Inflammatory macrophage (primary cell): Measurements from ENCODE around the gene IFT25.
A peak's percentile ranks its signal among the peaks of the same experiment; 100 is the strongest.

Experiments
- DNase-seq, 2 donors: peaks; one replicate each; pipeline ENCODE4 v3.0.0-alpha.2; 2020 to 2022

The IFT25 gene

DNA sequence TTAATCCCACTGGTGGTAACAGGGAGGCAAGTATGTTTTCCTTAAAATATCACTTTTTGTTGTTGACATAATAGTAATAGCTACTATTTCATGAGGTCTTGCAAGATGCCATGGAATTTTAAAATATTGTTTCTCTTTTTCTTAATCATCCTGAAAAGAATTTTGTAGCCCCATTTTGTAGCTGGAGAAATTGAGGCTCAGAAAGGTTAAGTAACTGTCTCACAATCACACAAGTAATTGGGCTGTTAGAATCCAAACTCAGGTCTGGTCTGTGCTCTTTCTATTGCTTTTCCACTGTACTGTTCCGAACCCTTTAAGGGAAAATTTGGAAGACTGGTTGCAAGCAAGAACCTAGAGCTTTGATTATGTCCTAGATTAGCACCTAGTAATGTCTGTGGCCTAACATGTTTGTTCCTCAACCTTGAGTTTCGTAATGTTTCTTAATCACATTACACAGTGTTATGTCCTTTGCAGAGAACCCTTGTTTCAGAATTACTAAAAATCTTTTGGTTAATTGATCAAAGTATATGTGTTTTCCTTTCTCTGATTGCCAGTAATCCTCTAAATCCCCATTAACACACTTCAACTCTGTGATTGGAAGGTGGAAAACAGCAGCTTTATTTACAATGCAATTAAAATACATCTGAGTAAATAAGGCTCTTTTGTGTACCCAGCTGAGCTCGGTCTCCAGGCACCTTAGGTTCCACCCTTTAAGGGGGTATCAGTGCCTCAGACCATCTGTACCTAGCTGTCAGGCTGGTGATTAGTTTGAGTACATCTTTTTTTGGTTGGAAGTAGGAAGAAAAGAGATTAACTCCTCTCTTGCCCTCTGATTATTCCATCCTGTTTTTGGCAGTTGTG lies 11.0 kb upstream of the IFT25 start:
- DNase-seq: peak in 1 of 2 donors; percentile 16

DNA sequence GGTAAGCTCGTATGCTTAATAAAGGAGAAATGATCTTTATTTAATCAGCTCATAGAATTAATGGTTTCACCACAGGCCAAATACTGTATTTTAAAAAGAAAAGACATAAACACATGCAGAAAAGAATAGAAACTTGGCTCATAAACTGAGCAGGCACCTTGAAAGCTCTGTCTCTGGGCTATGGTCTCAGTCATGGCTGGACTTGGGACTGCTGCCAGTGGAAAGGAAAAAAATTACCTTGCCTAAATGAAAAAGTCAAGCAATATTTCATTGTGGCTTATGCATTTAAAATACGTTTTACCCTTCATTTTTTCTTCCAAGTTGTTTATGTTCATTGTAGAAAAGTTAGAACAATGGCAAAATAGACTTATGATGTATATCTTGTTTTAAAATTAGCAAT lies 8.6 kb upstream of the IFT25 start:
- no peak for DNase-seq

DNA sequence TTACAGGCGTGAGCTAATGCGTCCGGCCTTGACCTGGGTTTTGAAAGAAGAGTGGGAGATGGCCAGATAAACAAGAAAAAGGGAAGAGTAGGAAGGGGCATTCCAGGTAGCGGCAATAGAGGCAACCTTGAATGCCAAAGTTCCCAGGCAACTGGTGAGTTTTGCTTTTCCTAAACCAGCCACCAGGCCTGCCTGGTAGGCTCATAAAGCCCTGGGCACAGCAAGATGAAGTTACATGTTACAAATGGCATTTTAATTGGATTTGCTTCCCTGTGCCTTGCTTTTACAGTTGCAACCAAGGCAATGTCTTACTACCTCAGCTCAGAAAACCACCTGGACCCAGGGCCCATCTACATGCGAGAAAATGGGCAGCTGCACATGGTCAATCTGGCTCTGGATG lies 6.2 kb upstream of the IFT25 start:
- DNase-seq: no peak

DNA sequence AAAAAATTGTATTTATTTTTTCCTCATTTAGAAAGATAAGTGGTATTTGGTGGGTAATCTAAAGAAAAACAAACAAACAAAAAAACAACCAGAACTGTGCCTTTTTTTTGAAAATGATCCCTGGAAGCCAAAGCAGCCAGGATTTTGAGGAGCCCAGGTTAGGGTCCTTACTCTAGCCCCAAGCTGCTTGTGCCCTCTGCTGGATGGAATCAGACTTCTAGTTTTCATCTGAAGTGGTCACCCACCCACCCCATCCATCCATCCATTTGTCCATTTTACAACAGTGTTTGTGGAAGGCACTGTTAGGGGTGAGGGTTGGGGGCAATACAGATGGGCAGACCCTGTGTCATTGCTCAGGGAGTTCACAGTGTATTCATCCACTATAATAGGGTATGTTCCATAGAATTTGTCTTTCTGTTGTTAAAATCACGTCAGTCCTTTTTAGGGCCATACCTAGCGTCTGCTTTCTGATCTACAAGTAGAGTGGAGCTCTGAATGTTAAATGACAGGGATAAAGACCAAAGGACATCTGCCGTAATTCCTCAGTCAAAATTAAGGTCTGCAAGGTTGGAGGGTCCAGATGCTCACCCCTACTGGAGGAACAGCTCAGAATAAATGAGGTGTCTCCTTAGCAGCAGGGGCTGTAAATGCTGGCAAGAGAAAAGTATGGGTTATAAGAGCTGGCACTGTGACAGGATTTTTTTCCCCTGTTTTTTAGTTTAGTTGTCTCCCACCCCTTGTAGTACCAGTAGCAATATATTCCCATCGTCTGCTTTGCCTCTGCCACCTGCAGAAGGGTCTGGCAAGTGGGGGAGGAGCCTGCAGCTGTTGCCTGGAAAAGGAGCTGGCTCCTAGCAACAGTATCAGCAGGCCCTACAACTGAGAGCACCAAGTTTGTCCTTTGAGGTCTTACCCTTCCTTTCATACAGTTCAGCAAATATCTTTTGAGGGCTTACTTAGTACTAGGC lies 3.8 kb upstream of the IFT25 start:
- DNase-seq: peak; percentile 35 to 45

GRCh38 chr1:53948291-53948690 lies 2.8 kb upstream of the IFT25 start:
- no peak for DNase-seq

- DNase-seq: no peak
Measured at GRCh38 chr1:53947172-53947907, 1.8 kb upstream of the IFT25 start.

DNA sequence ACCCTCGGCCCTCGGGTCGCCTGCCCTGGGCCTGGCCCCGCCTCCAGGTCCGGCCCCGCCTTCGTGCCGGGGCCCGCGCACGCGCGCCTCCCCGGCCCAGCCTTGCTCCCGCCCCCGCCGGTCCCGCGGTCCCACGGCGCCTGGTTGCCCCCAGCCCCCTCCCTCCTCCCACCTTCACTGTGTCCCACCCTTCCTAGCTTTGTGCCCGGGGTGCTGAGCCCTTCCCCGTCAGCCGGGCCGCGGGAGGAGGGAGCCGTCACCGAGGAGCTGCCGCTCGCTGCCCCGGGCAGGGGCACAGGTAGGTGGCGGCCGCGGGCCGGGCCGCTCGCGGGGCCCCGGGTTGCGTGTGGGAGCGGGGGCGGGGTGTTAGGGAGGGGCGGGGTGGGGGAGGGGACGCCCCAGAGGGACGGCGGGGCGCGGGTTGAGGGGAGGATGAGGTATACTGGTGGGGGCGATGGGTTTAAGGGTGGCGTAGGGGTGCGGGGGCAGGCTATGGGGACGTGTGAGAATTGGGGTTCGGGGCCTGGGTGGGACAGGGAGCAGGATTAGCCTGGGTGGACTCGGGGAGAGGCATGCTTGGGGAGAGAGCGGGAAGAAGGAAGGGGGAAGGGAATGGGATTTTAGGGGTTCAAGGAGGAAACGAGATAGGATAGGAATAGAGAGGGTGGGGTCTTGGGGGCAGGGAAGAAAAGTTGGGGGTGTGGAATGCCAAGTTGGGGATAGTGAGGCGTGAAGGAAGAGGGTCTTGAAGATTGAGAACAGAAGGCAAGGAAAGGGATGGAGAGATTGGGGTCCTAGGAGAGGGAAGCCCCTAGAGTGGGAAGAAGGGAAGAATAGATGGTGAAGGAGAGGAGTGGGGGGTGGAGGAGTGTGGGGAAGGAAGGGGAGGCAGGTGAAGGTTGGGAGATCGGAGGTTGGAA lies 1.0 kb upstream of the IFT25 start, which contains the start of gene LRRC42:
TSS of gene LRRC42 (plus strand) at position 99 of the 920 bp plus-strand sequence. CDS start 5,650 bp downstream, outside the sequence.
- peak in 1 of 2 donors; percentile 90 for DNase-seq

- DNase-seq: no peak
Measured at GRCh38 chr1:53945183-53945432, 391 bp downstream of the IFT25 start.

DNA sequence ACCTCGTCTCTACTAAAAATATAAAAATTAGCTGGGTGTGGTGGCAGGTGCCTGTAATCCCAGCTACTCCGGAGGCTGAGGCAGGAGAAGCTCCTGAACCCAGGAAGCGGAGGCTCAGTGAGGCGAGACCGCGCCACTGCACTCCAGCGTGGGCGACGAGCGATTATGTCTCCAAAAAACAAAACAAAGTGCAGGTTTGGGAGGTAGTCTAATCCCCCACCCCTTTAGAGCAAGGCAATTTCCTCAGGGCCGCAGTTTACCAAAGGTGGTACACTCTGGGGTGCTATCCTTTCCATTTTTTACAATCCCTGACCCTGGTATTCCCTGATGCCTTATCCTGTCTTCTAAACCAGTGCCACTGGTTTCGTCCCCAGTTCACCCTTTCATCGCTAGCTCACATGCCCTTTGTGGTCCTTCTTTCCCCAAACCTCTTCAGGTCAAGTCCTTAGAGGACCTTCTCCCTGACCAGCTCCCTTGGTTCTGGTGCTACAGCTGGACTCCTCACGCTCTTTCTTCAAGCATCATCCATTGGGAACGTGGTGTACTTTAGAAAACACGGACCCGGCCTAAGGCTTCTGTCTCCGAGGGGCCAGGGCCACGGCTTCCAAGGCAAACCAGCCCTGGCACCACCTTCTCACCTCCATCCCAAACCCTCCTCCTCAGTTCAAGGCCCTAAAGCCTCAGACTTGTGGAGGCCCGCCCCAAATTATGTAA lies 873 bp downstream of the IFT25 start:
- DNase-seq: no peak

GRCh38 chr1:53943490-53944043 lies 1.9 kb downstream of the IFT25 start:
- DNase-seq: no peak

DNA sequence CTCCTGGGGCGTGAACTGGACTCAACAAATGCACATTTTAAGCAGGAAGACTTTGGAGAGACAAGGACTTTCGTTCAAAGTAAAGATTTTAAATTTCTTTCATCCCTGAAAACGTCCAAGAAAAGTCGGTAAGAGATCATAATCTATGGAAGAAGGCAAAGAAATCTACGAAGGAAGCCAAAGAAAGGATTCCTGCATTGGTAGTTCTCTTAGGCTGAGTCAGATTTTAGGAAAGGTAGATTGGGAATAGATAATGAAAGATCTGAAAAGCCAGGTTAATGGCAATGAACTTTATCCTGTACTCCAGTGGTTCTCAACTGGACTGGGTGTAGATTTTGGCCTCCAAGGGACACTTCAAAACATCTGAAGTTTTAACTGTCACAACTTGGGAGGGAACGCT lies 2.4 kb downstream of the IFT25 start:
- no peak for DNase-seq

GRCh38 chr1:53942127-53942957 lies 3.2 kb downstream of the IFT25 start:
- no peak for DNase-seq

DNA sequence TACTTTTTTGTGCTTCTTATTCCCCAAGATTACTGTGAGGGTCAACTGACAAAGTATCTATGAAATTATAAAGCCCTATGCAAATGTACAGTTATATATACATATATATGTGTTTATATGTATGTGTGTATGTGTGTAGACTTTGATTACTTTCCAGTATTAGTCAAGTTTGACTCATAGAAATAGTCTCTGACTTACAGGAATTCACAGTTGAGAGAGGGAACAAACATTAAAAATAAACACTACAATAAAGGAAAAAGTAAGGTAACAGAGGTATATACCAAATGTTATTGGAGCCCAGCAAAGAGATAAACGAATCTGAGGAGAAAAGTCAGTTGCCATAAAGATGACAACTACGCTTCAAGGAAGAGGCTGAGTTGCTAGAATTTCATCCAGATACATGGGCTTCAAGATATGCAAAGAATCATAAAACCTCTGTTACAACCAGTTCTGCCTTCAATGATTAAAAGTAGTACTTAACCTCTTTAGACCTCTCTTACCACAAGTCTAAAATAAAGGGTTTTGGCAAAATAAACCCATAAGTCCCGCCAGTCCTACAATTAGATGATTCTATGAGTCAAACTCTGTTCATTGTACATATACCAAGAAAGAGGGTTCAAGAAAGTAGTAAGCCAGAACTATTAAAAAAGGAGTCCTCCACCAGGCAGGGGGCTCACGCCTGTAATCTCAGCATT lies 7.2 kb downstream of the IFT25 start:
- no peak for DNase-seq

DNA sequence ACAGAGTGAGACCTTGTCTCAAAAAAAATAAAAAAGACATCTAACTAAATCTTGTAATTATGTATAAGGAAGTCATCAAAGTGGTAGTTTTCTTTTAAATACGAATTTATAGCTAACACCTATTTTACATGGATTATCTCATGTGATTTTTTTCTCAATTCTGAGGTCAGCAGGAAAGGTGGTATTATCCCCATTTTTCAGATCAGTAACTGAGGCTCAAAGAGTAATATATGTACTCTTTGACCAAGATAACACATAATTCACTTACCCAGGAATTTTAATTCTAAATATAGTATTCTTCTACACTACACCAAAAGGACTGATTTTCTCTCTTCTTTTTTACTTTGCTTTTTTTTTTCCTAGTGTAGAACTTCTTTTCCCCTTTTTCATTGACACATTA lies 9.1 kb downstream of the IFT25 start:
- no peak for DNase-seq

DNA sequence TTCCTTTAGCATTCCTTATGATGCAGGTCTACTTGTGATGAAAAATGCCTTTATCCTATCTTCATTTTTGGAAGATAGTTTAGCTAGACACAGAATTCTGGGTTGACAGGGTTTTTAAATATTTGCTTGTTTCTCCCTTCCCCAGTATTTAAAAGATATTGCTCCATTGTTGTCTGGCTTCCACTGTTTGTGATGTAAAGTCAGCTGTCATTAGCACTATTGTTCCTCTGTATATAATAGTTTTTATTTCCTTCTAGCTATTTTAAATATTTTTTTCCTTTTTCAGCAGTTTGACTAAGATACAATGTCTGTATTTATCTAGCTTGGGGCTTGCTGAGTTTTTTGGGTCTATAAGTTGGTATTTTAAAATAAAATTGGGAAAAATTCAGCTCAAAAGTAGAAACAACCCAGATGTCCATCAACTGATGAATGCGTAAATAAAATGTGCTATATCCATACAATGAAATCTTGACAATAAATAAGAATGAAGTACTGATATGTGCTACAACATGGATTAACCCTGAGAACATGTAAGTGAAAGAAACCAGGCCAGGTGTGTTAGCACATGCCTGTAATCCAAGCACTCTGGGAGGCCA lies 11.2 kb downstream of the IFT25 start:
- no peak for DNase-seq

DNA sequence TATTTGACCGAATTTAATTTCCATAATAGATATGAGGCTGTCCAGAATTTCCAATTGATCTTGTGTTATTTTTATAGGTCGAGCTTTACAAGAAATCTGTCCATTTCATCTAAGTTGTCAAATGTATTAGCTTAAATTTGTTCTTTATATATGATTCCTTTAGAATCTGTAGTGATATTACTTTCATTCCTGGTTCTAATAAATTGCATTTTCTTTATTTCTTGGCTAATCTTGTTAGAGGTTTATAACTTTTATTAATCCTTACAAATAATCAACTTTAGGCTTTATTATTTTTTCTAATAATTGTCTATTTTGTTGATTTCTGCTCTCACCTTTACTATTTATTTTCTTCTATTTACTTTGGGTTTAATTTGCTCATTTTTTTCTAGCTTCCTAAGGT lies 14.0 kb downstream of the IFT25 start:
- DNase-seq: no peak

- DNase-seq: no peak
Measured at GRCh38 chr1:53930932-53931331, 14.6 kb downstream of the IFT25 start.

DNA sequence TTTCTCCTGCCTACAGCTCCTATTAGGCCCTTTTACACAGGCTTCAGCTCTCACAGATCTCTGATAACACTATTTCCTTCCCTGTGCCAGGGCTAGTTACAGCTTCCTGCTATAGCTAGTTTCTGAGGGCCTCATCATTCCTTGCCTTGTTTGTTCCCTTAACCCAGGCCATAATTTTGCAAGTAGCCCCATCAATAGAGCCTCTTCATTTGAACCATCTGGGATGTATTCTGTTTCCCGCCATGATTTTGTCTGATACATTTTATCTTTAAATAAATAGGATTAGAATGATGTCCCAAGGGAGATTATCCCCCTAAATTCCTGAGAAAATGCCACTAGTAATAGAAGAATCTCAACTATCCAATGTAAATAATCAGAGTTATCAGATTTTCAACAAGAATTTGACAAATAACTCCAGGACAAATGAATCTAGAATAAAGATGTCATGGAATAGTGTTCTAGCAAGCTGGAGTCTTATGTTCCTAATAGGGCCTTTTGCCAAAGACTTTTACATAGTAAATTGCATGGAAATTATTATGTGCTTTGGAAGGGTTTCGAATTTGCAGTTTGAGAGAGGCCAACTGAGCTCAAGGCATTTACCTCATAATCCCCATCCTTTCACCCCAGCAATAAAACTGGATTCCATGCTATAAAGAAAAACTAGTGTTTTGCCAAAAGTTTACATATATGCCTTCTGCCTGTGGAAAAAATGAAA lies 16.1 kb downstream of the IFT25 start:
- DNase-seq: no peak
